DOHH2 (cell line): ENCODE results near the gene CLIC1.

Experiments
- CTCF ChIP-seq: fragments of 200-600 bp; sonication (generic); IDR thresholded peaks from one replicate; pipeline ENCODE4 v1.5.1; 2014; ENCODE audit warnings: antibody characterized with exemption, mild to moderate bottlenecking, low read depth, low read length; ENCODE audit not compliant: poor library complexity, severe bottlenecking
- EZH2phosphoT487 ChIP-seq: fragments of 200-600 bp; sonication (generic); IDR thresholded peaks from 2 replicates; pipeline ENCODE4 v1.6.1; 2017; ENCODE audit warnings: borderline replicate concordance, mild to moderate bottlenecking, antibody characterized with exemption, low read length, moderate library complexity, mixed read lengths

- TF ChIP-seq CTCF: no peak
- TF ChIP-seq EZH2phosphoT487: no peak
Observed at GRCh38 chr6:31702405-31702818, 33.9 kb downstream of the CLIC1 start.
